Epithelial cell of proximal tubule (primary cell): ENCODE results near the gene POLR1D. TPM values are rescaled to one million over a fixed set of nuclear protein-coding genes. Genes with fewer than 3 reads are reported as not detected.

Experiments
- DNase-seq: peaks from one replicate; pipeline ENCODE4 v3.0.0-alpha.2; 2011; ENCODE audit warnings: low read depth
- H3K4me3 ChIP-seq: 2 replicates; pipeline ENCODE4 v1.5.1; 2011; ENCODE audit warnings: low read depth, mild to moderate bottlenecking, low read length
- total RNA-seq: library from RNA; depleted of rRNA; stranded (reverse); fragments of >200 nt; gene quantifications from 2 replicates; pipeline ENCODE4 v1.2.3, GENCODE V29; 2015
- TF ChIP-seq, protein P1 (sequence below): conservative IDR thresholded peaks from 2 replicates; pipeline ENCODE4 v1.5.1; 2012; ENCODE audit warnings: low read depth, mild to moderate bottlenecking, low read length

POLR1D gene
- total RNA-seq, 1 donor from 2014 or later: 125 TPM

DNA sequence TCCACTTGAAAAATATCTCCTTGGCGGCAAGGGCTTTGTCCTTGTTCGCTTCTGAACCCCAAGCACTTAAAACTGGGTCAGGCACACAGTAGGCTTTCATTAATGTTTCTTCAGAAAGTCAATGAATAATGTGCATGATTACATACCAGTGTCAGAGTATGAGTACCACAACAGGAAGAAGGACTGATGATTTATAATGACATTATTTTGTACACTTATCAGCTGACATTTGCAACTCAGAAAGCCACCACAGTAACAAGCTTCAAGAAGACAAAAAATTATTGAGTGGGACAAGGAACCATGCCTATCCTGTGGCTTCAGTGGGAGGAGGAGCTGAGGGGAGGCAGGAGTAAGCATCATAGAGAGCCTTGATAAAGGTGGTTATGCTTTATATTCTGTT, 10.0 kb downstream of the POLR1D start:
- TF ChIP-seq, protein P1, sequence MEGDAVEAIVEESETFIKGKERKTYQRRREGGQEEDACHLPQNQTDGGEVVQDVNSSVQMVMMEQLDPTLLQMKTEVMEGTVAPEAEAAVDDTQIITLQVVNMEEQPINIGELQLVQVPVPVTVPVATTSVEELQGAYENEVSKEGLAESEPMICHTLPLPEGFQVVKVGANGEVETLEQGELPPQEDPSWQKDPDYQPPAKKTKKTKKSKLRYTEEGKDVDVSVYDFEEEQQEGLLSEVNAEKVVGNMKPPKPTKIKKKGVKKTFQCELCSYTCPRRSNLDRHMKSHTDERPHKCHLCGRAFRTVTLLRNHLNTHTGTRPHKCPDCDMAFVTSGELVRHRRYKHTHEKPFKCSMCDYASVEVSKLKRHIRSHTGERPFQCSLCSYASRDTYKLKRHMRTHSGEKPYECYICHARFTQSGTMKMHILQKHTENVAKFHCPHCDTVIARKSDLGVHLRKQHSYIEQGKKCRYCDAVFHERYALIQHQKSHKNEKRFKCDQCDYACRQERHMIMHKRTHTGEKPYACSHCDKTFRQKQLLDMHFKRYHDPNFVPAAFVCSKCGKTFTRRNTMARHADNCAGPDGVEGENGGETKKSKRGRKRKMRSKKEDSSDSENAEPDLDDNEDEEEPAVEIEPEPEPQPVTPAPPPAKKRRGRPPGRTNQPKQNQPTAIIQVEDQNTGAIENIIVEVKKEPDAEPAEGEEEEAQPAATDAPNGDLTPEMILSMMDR: no peak
- DNase-seq: no peak
- no peak overlapping the region for H3K4me3 ChIP-seq

DNA sequence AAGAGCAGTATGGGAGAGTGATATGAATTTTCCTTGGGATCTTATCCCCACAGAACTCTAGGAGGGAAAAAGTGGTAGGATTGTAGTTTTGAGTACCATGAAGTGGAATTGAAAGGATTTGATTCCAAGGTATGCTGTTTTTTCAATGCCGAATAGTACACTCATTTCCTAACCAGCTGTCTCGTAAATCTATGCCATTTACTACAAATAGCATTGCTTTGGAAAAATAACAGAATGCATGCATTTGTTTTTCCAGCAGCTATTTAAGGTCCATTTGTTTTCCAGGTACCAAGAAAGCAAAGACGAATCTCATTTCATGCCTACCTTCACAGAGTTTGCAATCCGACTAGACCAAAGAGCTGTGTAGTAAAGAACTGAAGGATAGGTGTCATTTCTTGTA, 10.5 kb downstream of the POLR1D start:
- TF ChIP-seq, protein P1: no peak
- no peak overlapping the region for H3K4me3 ChIP-seq
- no peak for DNase-seq

DNA sequence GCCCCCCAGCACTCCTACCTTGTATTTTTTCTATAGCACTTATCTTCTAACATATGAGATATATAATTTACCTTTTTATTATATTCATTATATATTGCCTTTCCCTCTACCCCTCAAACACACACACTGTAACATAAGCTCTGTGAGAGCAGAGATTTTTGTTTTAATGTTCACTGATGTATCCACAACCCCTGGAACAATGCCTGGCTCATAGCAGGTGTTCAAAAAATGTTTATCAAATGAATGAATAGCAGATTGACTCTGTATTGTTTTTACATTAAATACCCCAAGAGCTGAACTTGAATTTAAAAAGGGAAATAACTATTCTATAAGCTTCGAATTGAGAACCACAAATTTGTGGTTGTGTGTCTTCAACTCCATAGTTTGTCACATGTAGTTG, 11.0 kb downstream of the POLR1D start:
- TF ChIP-seq, protein P1: no peak
- H3K4me3 ChIP-seq: no peak overlapping the region
- DNase-seq: no peak

DNA sequence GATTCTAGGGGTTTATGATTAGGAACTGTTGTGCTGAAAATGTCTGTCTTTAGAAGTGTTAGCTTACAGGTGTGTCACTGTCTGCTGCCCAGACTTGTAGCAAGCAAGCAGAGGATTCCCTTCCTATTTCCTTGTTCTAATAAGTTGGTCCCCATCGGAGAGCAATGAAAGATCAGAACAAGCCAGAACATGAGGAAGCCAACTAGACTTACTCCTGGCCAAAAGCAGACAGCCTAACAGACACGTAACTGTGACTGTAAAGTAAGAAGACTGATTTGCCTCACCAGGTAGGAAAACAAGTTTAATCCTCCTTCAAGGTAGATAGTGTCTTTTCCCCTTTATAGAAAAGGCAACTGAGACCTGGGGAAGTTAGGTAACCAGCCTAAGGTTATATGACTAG, 12.5 kb downstream of the POLR1D start:
- DNase-seq: no peak
- TF ChIP-seq, protein P1: no peak

DNA sequence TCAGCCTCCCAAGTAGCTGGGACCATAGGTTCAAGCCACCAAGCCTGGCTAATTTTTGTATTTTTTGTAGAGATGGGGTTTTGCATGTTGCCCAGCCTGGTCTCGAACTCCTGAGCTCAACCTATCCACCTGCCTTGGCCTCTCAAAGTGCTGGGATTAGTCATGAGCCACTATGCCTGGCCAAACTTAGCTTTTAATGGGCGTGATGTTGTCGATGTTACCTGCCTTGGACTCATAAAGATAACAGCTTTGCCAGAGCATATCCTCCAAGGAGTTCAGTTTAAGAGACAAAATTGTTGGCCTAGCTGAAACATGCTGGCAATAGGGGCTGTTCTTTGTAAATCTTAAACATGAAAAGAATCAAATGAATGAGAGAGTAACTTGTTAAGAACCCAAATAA, 13.1 kb downstream of the POLR1D start:
- no peak for DNase-seq
- H3K4me3 ChIP-seq: no peak overlapping the region
- TF ChIP-seq, protein P1: no peak

More for the DNA sequence above, 12.5 kb downstream of the POLR1D start:
- H3K4me3 ChIP-seq: no peak overlapping the region

DNA sequence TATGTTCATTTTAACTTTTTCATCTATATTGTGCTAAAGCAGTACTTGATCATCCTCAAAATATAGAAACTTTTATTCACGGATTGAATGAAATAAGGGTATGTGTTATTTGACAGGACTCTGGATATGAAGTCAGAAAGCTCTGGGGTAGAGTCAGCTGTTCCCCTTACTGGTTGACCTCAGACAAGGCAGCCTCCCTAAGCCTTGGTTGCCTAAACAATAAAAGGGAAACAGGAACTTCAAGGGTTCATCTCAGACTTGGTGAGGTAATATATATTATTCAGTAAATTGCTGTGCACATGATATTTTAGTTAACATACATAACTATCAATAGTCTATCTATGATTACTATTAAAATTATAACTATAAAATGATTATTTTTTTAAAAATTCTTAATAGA, 13.6 kb downstream of the POLR1D start:
- DNase-seq: no peak
- no peak overlapping the region for H3K4me3 ChIP-seq
- TF ChIP-seq, protein P1: no peak

DNA sequence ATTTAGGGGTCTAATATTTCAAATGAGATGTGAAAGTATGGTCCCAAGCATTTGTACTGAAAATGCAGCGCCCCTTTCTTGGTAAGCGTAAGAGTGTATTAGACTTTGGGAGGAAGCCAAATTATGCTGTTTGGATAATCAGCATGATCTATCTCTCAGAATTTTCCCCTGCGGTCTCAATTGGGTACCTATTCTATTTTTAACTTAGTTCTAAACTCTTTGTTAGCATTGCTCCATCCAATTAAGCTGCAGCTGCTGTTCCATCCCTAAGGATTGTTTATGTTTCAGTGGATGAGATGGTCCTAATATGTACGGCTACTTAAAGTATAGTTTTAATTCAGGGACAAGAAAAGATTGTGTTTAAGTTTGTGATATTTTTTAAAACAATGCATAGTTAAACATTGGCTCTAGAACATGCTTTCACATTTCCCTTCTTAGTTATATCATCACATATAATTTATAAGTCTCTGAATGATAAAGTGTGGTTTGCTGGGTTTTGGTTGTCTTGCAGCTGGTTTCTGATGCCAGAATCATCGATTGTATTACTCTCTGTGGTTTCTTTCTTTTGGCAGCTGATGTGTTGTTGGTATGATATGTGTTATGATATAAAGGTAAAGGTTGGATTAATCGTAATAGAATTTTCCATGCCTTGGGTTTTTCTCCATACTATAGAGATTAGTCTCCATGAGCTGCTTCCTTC, 15.0 kb downstream of the POLR1D start:
- DNase-seq: no peak
- no peak overlapping the region for H3K4me3 ChIP-seq
- TF ChIP-seq, protein P1: no peak
